Dedifferentiated amniotic fluid mesenchymal stem cell (primary cell): ENCODE measurements around the gene CCIN.

Experiments used
- DNase-seq: peaks from one replicate; pipeline ENCODE4 v3.0.0-alpha.2; 2016; ENCODE audit errors: extremely low spot score

The CCIN gene

DNA sequence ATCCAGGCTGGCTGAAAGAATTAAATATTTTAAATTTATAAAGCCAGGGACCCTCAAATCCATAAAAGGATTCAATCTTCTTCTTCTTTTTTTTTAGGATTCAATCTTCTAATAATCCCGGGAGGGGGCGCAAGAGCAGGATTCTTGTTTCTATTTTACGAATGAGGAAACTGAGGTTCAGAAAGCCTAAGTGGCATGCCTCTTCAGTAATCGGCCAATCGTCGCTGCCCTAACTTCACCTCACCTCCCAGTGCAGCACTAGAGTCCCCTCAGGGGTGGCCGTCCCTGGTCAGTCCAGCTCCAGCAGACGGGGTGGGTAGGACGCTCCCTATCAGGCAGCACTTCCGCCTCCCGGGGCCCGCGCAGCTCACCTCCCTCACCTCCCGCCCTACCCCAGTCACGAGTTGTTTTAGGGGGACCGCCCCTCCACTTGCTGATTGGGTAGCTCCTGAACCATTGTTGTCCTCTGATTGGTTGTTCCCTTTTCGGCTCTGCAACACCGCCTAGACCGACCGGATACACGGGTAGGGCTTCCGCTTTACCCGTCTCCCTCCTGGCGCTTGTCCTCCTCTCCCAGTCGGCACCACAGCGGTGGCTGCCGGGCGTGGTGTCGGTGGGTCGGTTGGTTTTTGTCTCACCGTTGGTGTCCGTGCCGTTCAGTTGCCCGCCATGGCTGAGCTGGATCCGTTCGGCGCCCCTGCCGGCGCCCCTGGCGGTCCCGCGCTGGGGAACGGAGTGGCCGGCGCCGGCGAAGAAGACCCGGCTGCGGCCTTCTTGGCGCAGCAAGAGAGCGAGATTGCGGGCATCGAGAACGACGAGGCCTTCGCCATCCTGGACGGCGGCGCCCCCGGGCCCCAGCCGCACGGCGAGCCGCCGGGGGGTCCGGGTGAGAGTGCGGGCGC is 21.5 kb downstream of the CCIN start, which contains the start of gene CLTA:
Gene CLTA (plus strand): TSS at position 534 of the 902 bp plus-strand sequence. CDS start 136 bp downstream, at position 670.
- DNase-seq, result peak; percentile 98

DNA sequence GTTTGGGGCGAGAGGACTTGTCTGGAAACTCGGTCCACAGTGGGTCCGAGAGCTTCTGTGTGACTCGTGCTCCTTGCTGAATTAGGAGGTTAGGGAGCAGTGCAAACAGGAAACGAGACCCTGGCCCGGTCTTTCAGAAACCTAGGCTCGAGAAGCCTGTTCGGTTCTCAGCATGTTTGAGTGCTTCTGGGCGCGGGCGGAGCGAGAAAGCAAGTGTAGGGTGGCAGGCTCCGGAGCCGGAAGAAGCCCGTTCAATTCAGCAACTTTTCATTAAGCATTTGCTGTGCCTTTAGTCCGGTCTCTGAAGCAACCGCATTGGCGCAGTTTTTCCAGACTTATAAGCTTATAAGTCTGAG is 22.1 kb downstream of the CCIN start:
- DNase-seq, result no peak

DNA sequence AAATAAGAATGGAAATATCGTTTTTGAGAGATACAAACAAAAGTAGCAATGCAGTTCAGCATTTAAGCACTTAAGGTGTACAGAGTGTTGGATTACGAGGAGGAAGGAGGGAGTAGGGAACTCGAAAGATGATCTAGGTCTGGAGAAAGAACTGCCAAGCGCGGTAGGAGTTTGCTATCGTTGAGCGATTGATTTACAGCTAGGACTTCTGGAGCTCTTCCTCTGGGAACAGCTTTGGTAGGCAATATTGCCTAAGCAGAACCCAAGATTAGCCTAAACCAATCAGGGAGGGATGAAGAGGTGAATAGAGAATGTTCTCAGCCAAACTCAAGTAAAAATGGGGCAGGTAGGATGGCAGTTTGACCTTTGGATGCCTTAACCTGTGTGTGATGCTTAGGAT is 22.5 kb downstream of the CCIN start:
- DNase-seq, result no peak

DNA sequence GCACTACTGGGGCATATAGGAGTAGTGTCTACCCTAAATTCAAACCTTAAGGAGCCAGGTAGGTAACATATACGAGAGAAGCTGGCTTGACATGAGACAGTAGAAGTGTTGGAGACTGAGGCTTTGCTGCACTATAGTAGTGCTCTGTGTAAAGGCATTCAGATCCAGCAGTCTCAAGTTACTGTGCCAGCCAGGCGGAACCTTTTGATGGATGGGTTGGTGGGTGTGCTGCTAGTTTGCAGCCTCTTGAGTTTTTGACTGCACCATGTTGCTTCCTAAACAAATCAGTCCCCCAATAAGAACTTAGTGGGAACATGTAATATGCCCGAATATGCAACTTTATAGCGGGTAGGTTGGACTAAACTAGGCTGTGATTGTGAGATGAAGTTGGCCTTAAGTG is 23.0 kb downstream of the CCIN start:
- no peak for DNase-seq

DNA sequence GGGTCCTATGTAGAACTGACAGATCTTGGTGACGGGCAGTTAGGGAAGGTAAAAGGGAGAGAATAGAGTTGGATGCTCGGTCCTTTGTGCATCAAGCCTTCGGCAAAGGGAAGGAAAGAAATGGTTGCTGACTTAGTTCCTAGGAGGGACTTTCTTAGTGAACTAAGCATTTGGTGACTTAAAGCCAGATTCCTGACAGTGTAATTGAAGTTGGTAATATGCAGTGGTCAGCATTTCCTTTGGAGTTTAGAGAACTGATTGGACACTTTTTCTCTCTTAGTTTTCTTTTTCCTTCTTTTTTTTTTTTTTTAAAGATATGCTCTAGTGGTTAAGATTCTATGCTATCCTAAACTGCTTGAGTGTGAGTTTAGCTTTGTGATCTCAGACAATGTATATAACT is 23.8 kb downstream of the CCIN start:
- no peak for DNase-seq

DNA sequence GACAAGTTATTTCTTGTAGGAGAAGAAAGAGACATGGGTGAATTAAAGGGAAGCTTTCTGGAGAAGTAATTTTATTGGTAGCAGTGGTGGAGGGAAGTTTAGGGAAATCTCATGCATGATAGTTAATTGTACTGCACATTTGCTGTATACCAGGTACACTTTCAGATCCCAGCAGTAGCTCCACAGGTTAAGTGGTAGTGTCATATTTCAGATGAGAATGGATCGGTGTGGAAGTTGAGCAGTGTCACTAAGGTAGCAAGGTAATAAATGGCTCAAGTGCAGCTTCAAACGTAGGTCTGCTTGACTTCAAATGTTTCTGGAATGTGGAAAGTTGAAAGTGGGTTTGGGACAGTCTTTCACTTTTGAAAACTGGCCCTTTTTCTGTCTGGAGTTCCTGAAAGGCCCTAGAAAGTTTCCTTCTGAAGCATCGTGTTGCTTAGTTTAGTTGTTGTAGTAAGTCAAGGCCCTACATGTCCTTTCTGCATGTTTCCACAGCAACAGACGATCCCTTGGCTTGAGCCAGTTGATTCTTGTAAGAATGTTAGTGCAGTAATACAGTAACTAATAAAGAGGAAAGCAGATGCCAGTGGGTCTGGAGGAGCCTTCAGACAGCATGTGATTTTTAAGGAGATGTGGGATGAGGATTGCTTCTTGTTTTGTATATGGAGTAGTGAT is 25.3 kb downstream of the CCIN start:
- peak; percentile 27 for DNase-seq

DNA sequence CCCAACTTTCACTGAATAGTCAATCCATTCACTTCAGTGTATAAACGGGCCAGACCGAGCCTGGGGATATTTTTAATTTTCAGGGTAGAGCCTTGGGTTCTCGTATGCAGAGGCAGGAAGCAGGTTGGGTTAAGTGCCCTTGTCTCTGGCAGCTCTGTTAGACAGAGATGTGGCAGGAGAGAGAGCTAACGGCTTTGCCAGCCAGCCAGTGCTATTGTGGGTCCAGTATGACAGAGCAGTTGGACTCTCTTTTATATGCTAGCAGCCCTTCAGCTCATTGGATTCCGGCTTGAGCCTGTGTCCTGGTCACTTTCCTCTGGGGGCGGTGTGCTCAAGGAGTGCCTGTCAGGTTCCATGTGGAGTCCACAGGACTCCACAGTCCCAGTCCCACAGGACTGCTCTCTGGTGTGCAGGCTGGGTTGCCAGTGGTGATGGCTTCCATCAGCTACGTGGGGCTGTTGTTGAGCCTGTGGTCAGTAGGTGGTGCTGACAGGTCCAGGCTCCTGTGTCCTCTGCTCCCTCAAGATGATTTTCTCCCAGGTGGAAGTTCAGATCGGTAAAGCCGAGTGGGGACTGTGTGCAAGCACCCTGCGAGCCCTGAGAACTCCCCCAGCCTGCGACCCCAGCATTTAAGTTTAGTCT is 35.8 kb downstream of the CCIN start:
- no peak for DNase-seq

DNA sequence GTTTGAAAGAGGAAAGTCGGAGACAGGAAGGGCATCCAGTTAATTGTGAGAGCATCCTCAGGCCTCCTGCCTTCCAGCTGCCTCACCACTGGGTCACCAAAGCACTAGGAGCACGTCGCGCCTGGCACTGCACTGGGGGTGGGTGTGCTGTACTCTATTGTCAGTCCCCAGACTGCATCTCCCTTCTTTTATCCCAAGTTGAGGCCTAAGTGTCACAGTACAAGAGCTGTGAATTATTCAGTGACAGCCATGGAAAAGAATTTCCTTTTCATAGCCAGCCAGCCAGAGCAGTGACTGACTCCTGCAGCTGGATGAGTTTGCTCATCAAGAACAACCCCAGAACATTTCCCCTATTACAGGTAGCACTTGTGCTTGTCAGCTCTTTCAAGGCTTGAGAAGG is 37.8 kb downstream of the CCIN start:
- DNase-seq, result no peak

DNA sequence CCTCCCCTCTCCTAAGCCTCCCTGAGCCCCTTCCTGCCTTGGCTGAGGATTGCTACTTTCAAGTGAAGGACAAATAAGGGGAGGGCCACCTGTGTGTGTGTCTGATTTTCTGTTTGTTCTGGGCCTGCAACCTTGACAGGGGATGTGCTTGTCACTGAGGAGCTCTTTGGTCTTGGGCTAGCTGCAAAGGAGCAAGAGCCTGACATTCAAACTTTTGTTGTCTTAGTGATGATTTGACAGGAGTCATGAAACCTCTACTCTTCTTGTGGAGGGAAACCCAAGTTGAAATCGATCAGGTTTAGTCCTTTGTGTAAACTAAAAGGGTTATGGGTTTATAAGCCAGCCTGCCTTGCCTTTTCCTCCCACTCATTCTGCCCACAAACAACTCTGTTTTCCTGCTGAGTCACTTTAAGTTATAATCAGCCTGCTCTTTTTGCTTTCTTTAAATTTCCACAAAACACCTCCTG is 38.4 kb downstream of the CCIN start:
- DNase-seq, result peak; percentile 41

DNA sequence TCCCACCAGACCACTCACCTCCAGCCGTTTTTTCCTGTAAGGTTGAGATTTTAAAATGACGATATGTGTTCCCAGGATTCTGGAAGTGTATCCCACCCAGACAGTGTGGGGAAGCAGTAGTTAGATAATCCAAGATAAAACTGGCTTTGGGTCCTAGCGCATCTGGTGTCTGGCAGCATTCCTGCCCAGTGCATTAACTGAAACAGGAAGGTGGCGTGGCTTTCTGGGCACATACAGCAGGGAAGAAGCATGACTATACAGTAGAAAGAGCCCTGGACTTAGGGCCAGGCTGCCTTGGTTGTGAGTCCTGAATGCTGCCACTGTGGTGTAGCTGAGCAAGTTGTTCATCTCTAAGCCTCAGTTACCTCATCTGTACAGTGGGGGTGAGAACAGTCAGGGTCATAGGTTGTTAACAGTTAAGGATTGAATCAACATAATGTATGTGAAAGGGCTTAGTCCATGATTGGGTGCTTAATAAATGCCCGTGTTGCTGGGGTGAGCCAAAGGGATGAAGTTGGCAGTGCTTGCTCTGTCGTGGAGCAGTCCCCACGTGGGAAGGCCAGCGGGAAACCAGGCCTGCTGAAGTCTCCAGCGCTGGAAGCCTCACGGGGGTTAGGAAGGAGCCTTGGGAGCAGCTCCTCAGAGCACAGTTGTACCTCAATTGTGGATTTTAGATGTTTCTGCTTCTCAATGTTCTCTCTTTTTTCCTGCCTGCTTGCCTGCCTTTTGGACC is 39.5 kb downstream of the CCIN start:
- no peak for DNase-seq

DNA sequence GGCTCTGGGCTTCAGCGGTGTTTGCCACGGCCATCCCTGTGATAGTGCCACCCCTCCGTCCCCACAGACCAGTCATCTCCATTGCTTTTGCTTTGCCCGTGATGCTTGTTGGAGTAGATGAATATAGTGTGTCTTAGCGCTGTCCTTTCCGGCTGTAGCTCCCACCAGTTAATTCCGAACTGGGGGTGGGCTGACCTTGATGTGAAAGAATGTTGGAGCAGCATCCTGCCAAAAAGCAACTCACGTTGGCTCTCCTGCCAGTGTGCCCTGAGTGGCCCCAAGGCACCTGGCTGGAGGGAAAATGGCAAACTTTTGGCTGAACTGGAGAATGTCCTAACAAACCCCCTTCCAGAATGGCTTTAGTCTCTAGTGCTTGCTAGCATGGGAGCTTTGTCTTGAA is 41.5 kb downstream of the CCIN start:
- DNase-seq, result no peak

DNA sequence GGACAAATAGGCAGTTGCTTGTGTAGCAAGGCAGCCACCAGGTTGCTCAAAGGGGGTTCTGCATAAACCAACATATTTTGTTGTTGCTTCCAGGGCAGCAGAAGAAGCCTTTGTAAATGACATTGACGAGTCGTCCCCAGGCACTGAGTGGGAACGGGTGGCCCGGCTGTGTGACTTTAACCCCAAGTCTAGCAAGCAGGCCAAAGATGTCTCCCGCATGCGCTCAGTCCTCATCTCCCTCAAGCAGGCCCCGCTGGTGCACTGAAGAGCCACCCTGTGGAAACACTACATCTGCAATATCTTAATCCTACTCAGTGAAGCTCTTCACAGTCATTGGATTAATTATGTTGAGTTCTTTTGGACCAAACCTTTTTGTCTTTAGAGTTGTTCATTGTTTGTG is 42.3 kb downstream of the CCIN start:
- DNase-seq, result no peak

DNA sequence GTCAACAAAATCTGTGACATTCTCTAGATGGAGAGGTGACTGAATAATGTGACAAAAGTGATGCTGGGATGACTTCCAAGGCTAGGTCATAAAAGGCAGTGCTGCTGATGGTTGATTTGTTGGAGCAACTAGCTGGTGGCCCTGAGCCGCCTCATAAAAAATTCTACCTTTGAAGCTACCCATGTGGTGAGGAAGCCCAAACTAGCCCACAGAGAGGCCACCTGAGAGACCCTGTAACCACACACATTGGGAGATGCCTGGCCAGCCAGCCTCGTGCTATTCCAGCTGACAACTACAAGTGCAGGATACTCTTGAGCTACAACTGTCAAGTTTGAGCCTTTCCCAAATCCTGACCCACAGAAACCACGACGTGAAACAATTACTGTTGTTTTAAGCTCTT is 44.2 kb downstream of the CCIN start:
- no peak for DNase-seq

DNA sequence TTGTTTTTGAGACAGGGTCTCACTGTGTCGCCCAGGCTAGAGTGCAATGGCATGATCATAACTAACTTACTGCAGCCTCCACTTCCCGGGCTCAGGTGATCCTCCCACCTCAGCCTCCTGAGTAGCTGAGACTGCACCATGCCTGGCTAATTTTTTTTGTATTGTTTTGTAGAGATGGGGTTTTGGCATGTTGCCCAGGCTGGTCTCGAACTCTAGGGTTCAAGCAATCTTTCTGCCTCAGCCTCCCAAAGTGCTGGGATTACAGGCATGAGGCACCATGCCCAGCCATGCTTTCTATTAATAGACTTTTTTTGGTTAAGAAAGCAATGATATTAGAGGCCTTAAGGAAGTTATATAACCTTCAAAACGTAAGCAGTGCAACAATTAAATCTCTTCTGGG is 44.8 kb downstream of the CCIN start:
- no peak for DNase-seq

DNA sequence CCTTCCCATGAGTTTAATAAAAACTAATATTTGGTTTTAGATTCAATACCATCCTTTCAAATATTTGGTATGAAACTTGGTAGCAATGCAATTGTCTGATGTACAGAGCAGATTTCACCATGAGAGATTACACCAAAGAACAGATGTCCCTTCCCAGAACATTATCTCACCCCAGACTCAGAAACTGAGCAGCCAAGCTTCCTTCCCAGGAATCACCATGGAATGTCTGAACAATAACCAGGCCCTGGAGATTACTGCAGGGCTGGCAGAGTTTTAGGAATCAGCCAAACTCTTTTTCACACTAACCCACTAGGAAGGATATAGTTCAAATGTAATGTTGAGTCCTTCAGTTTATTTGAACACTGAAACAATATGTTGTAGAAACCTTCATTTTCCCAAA is 45.4 kb downstream of the CCIN start:
- no peak for DNase-seq

DNA sequence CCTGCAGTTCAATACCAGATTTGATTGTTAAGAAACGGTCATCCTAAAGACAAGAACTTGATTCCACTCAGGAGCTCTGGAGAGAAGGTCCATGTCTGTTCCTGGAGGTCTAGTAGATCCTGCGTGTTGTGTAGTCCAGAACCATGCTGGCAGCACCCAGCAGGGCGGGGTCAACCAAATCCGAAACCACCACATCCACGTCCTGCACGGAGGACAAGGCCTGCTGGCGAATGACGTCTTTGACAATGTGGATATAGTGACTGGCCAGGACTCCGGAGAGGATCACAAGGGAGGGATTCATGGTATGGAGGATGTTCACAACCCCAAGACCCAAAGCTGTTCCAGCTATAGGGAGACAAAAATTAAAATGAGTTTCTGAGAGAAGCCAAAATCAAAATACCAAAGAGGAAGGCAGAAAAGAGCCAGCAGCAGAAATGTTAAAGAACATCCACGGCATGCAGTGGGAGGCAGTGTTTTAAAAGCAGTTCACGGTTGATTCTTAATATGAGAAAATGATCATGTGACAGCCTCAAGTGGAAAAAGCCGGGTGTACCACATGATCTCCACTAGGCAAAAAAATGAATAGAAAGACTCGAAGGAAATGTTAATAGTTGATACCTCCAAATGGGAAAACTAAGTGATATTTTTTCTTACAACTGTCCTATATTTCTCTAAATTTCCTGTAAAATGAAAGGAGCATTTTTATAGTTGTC is 48.2 kb downstream of the CCIN start:
- DNase-seq, result no peak

DNA sequence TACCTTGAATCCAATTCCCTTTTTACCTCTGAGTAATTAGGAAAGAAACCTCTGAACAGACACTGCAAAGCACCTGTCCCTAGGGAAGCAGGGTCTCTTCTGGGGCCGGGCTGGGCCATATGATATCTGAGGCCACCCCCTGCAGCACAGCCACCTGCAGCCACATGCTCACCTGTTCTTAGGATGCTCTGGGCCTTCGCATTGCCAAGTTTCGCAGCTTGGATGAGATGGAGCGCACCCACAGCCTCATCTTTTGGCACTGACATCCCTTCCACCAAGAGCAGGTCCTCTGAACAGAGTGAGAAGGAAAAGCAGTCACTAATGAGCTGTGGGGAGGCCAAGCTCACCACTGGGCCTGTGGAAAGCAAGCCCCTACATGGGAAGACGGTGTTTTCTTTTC is 48.8 kb downstream of the CCIN start:
- DNase-seq, result no peak

DNA sequence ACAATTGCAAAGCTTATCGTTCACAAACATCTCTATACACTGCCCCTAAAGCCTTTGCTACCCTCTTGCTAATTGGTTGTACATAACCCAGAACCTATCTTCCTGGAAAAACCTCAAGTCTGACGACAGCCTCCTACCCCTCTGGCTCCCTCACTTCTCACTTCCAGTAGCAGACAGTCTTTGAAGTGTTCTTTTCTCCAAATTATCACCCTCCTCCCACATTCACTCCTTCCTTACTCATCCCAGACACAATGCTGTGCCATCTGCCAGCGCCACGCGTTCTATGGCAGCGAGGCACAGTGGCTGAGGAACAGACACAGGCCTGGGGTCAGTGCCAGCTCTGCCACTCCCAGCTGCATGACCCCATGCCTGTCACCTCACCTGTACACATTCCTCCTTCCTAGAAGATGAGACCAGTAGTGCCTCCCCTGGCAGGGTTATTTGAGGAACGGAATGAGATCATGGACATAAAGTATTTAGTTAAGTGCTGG is 49.3 kb downstream of the CCIN start:
- DNase-seq, result no peak
